OCI-LY1 (cell line): ENCODE results near the gene HECW1.

Experiments
- H2AFZ ChIP-seq: fragments of 200-600 bp; sonication (generic), shearing (Covaris generic); 2 replicates; pipeline ENCODE4 v1.6.0; 2014; ENCODE audit warnings: antibody characterized with exemption, mild to moderate bottlenecking, low read length
- H3F3A ChIP-seq: fragments of 200-600 bp; sonication (generic), shearing (Covaris generic); 2 replicates; pipeline ENCODE4 v1.6.0; 2014; ENCODE audit warnings: mild to moderate bottlenecking, antibody characterized with exemption, low read length, moderate library complexity; ENCODE audit not compliant: insufficient read depth
- H3K27ac ChIP-seq: fragments of 200-600 bp; sonication (generic); 2 replicates; pipeline ENCODE4 v1.5.1; 2014; ENCODE audit warnings: low read length, mixed run types, mild to moderate bottlenecking, low read depth; ENCODE audit not compliant: poor library complexity, severe bottlenecking
- H3K27me3 ChIP-seq: fragments of 200-600 bp; sonication (generic); 2 replicates; pipeline ENCODE4 v1.6.0; 2014; ENCODE audit warnings: antibody characterized with exemption, mild to moderate bottlenecking, low read length, moderate library complexity; ENCODE audit not compliant: insufficient read depth
- H3K36me3 ChIP-seq: fragments of 200-600 bp; sonication (generic); 2 replicates; pipeline ENCODE4 v1.6.1; 2014; ENCODE audit warnings: mild to moderate bottlenecking, antibody characterized with exemption, low read length, moderate library complexity, mixed read lengths; ENCODE audit not compliant: insufficient read depth
- H3K4me1 ChIP-seq: fragments of 200-600 bp; sonication (generic); 2 replicates; pipeline ENCODE4 v1.5.1; 2014; ENCODE audit warnings: mild to moderate bottlenecking, low read length, moderate library complexity; ENCODE audit not compliant: insufficient read depth, severe bottlenecking
- H3K4me2 ChIP-seq: fragments of 200-600 bp; sonication (generic), shearing (Covaris generic); 2 replicates; pipeline ENCODE4 v1.6.1; 2014; ENCODE audit warnings: low read length
- H3K4me3 ChIP-seq: fragments of 200-600 bp; sonication (generic); 2 replicates; pipeline ENCODE4 v1.5.1; 2014; ENCODE audit warnings: low read length, low read depth, mild to moderate bottlenecking, mixed read lengths; ENCODE audit not compliant: poor library complexity, severe bottlenecking
- H3K79me2 ChIP-seq: fragments of 200-600 bp; shearing (Covaris generic); 2 replicates; pipeline ENCODE4 v1.6.1; 2016; ENCODE audit warnings: mixed run types, low read length, mixed read lengths; ENCODE audit not compliant: insufficient read depth
- H3K9ac ChIP-seq: fragments of 200-600 bp; sonication (generic), shearing (Covaris generic); 2 replicates; pipeline ENCODE4 v1.6.1; 2014; ENCODE audit warnings: mild to moderate bottlenecking, low read length, mixed read lengths
- H3K9me2 ChIP-seq: fragments of 200-600 bp; sonication (generic), shearing (Covaris generic); 2 replicates; pipeline ENCODE4 v1.6.1; 2014; ENCODE audit warnings: low read depth, mild to moderate bottlenecking, low read length, mixed read lengths
- H3K9me3 ChIP-seq: fragments of 200-600 bp; shearing (Covaris generic); 2 replicates; pipeline ENCODE4 v1.6.1; 2014; ENCODE audit warnings: low read length, mixed read lengths
- H4K20me1 ChIP-seq: fragments of 200-600 bp; sonication (generic), shearing (Covaris generic); 2 replicates; pipeline ENCODE4 v1.6.0; 2016; ENCODE audit warnings: mild to moderate bottlenecking, low read length; ENCODE audit not compliant: insufficient read depth
- CTCF ChIP-seq: fragments of 200-600 bp; sonication (generic), shearing (Covaris generic); IDR thresholded peaks from 2 replicates; pipeline ENCODE4 v1.5.1; 2017; ENCODE audit warnings: mild to moderate bottlenecking, antibody characterized with exemption, low read length, moderate library complexity, mixed read lengths
- EZH2 ChIP-seq: fragments of 200-600 bp; sonication (generic), shearing (Covaris generic); IDR thresholded peaks from 2 replicates; pipeline ENCODE4 v1.8.0; 2017; ENCODE audit warnings: borderline replicate concordance, mixed run types, mild to moderate bottlenecking, antibody characterized with exemption, low read length, moderate library complexity, mixed read lengths

Gene HECW1

GRCh38 chr7:43139137-43139536 lies 26.7 kb downstream of the HECW1 start:
- Histone ChIP-seq H3K4me2 (no peak overlapping the region), H3K9ac (no peak overlapping the region), H3K9me2 (no peaks in the 10 kb centered on the region), H3K27me3 (no peaks in the 10 kb centered on the region), H2AFZ (no peak overlapping the region), H3K36me3 (no peaks in the 10 kb centered on the region), H3K27ac (no peak overlapping the region), H3K9me3 (no peaks in the 10 kb centered on the region), H3K4me1 (no peaks in the 10 kb centered on the region), H3F3A (no peaks in the 10 kb centered on the region), H4K20me1 (no peaks in the 10 kb centered on the region), H3K79me2 (no peaks in the 10 kb centered on the region), H3K4me3 (no peak overlapping the region)
- no peak for TF ChIP-seq EZH2
- TF ChIP-seq CTCF, result no peak

- Histone ChIP-seq H3F3A (no peaks in the 10 kb centered on the region), H3K4me1 (no peaks in the 10 kb centered on the region), H3K9ac (no peak overlapping the region), H3K79me2 (no peaks in the 10 kb centered on the region), H3K27ac (no peak overlapping the region), H3K36me3 (no peaks in the 10 kb centered on the region), H3K4me3 (no peak overlapping the region), H3K27me3 (no peaks in the 10 kb centered on the region), H3K9me2 (no peaks in the 10 kb centered on the region), H3K4me2 (no peak overlapping the region), H4K20me1 (no peaks in the 10 kb centered on the region), H3K9me3 (no peaks in the 10 kb centered on the region), H2AFZ (no peak overlapping the region)
- TF ChIP-seq CTCF, result no peak
- TF ChIP-seq EZH2, result no peak
Observed at GRCh38 chr7:43140186-43140585, 27.7 kb downstream of the HECW1 start.

GRCh38 chr7:43141091-43141490 lies 28.6 kb downstream of the HECW1 start:
- Histone ChIP-seq H3K27me3 (no peaks in the 10 kb centered on the region), H3K36me3 (no peaks in the 10 kb centered on the region), H3K4me1 (no peaks in the 10 kb centered on the region), H3K9me2 (no peaks in the 10 kb centered on the region), H3K9me3 (no peaks in the 10 kb centered on the region), H3K9ac (no peak overlapping the region), H2AFZ (no peak overlapping the region), H3K4me3 (no peak overlapping the region), H3K79me2 (no peaks in the 10 kb centered on the region), H3K27ac (no peak overlapping the region), H4K20me1 (no peaks in the 10 kb centered on the region), H3F3A (no peaks in the 10 kb centered on the region), H3K4me2 (no peak overlapping the region)
- no peak for TF ChIP-seq EZH2
- TF ChIP-seq CTCF, result no peak
